Testis (tissue), 3 donors: Measurements from ENCODE around the gene THSD7A. TPM values are rescaled to one million over a fixed set of nuclear protein-coding genes. Genes with fewer than 3 reads are reported as not detected.

ENCODE experiments used
- DNase-seq: peaks from one replicate; pipeline ENCODE4 v3.0.0-alpha.2; 2019
- H3K27ac ChIP-seq, 2 donors: fragments of 200-600 bp; sonication (generic); one replicate each; pipeline ENCODE4 v1.5.1; 2019
- H3K27me3 ChIP-seq: fragments of 200-600 bp; sonication (generic); one replicate; pipeline ENCODE4 v1.5.1; 2019
- H3K36me3 ChIP-seq: fragments of 200-600 bp; sonication (generic); one replicate; pipeline ENCODE4 v1.5.1; 2017; ENCODE audit warnings: low read depth; ENCODE audit errors: missing control alignments
- H3K4me1 ChIP-seq: fragments of 200-600 bp; sonication (generic); one replicate; pipeline ENCODE4 v1.5.1; 2019
- H3K4me3 ChIP-seq, 2 donors: fragments of 200-600 bp; sonication (generic); one replicate each; pipeline ENCODE4 v1.5.1; 2017 to 2019
- H3K9me3 ChIP-seq: fragments of 200-600 bp; sonication (generic); one replicate; pipeline ENCODE4 v1.5.1; 2017
- POLR2A ChIP-seq: fragments of 450-650 bp; IDR thresholded peaks from one replicate; pipeline ENCODE4 v1.6.1; 2017; ENCODE audit warnings: antibody characterized with exemption, mild to moderate bottlenecking, moderate library complexity
- WGBS, 2 donors: methylation state at CpG; one replicate each; pipeline ENCODE4 v1.1.5; 2018; 5-methylcytosine and 5-hydroxymethylcytosine counted together
- intact Hi-C: fragments of 100-400 bp; cut with DNase I; formaldehyde crosslinking; loops from one replicate; pipeline ENCODE4 v1.15.1; 2023; ENCODE audit warnings: low total_unique reads
- polyA plus RNA-seq: library from polyadenylated mRNA; stranded (reverse); fragments of 350-450 nt; fragmentation: Illumina TruSeq; extraction: RNeasy Lipid Tissue Mini Kit (QIAGEN cat#74804); gene quantifications from one replicate; pipeline ENCODE4 v1.2.3, GENCODE V29; 2014; ENCODE audit warnings: low read depth, low replicate concordance; ENCODE audit not compliant: insufficient read depth
- total RNA-seq, 2 donors: library from RNA; depleted of rRNA; stranded (reverse); fragments of >200 nt; gene quantifications; one replicate each; pipeline ENCODE4 v1.2.3, GENCODE V29; 2016
- TF ChIP-seq, protein P1 (sequence below), 3 experiments: fragments of 450-650 bp in 2 of 3; fragments of 200-600 bp in 1 of 3; sonication (generic) in 1 of 3; IDR thresholded peaks; one replicate each; pipeline ENCODE4 v1.5.1; 2016 to 2019; ENCODE audit warnings: antibody characterized with exemption in 3 of 3, mild to moderate bottlenecking in 2 of 3, moderate library complexity in 1 of 3

THSD7A gene
- total and polyA plus RNA-seq, 3 donors from 2014 or later = 1.6 to 7.0 (median 6.8) TPM

DNA sequence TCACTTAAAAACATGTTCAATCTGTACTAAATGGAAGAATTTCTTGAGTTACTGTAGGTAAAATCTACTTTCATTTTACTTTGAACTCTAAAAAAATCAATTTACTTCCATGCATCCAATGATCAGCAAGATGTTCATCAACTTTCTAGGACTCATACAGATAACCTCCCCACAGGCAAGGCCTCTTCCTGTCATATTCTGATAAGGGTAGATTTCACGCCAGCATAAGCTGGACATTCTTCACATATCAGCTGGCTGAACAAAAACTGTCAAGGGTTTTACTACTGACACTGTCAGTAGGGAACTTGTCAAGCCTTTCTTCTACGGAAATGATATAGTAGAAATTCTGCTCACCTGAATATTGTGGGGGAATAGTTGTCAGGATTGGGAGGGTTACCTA, 244.9 kb downstream of the THSD7A start:
- Histone ChIP-seq H3K4me3 (no peak overlapping the region), H3K4me1 (no peaks in the 10 kb centered on the region), H3K36me3 (no peaks in the 10 kb centered on the region), H3K27ac (no peak overlapping the region), H3K9me3 (no peaks in the 10 kb centered on the region), H3K27me3 (no peaks in the 10 kb centered on the region)
- intact Hi-C loops = no loop called here
- DNase-seq = no peak
- TF ChIP-seq, protein P1, sequence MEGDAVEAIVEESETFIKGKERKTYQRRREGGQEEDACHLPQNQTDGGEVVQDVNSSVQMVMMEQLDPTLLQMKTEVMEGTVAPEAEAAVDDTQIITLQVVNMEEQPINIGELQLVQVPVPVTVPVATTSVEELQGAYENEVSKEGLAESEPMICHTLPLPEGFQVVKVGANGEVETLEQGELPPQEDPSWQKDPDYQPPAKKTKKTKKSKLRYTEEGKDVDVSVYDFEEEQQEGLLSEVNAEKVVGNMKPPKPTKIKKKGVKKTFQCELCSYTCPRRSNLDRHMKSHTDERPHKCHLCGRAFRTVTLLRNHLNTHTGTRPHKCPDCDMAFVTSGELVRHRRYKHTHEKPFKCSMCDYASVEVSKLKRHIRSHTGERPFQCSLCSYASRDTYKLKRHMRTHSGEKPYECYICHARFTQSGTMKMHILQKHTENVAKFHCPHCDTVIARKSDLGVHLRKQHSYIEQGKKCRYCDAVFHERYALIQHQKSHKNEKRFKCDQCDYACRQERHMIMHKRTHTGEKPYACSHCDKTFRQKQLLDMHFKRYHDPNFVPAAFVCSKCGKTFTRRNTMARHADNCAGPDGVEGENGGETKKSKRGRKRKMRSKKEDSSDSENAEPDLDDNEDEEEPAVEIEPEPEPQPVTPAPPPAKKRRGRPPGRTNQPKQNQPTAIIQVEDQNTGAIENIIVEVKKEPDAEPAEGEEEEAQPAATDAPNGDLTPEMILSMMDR (IDR thresholded peaks at IDR 0.05) = no peak
- TF ChIP-seq POLR2A = no peak
- WGBS, 2 donors = 70 to 91% methylated on average over 2 of the region's 2 CpGs

DNA sequence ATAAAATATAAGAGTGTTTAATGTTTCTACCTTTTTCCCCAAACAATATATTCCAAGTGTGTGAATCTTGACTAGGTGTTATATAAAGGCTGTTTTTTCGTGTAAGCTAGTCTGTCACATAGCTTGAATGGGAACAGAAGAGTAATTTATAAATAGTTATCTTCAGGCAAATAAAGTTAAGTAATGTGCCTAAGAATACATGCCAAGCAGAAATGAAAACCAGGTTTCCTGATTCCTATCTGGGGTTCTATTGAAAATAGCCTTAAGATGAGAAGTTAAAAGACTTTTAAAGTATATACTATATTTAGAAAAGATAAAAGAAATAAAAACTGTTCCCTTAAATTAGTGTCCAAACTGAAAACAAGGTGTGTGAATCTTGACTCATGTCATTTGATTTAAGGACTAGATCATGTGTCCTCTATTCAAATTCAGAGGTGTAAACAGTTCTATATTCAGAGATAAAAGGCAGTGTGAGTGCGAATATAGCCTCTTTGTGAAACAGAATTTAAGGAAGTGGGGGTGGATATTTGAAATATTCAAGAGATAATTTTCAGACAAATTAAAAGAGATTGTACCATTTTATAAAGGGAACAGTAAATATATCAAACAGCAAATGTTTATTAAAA, 247.5 kb downstream of the THSD7A start:
- WGBS, 2 donors = 41 to 77% methylated on average over 2 of the region's 2 CpGs

DNA sequence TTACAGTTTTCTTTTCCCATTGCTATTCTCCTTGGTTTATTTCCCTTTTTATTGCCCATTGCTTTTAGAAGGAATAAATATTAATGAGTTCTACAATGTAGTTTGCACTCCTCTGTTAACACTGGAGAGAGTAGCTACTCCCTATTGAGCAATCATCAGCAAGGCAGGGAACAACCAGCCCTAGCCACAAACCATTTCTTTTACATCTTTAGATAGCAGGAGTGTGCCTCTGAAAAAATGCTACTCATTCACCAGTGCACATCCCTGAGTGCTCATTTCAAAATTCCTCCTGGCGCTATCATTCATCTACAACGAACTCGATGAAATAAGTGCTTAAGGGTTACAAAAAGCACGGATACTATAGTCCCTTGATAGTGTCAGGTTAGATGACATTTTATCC, 252.9 kb downstream of the THSD7A start:
- TF ChIP-seq, protein P1 (IDR thresholded peaks at IDR 0.05) = no peak
- TF ChIP-seq POLR2A = no peak
- no peaks in the 10 kb centered on the region for H3K4me1 ChIP-seq
- H3K27ac ChIP-seq = no peak overlapping the region
- intact Hi-C loops = no loop called here
- H3K9me3 ChIP-seq = no peaks in the 10 kb centered on the region
- no peaks in the 10 kb centered on the region for H3K36me3 ChIP-seq
- no peak for DNase-seq
- H3K27me3 ChIP-seq = no peaks in the 10 kb centered on the region
- no peak overlapping the region for H3K4me3 ChIP-seq
- 90% methylated on average over 4 of the region's 4 CpGs for WGBS, 2 donors

More for the DNA sequence above, 247.5 kb downstream of the THSD7A start:
- Histone ChIP-seq H3K36me3 (no peaks in the 10 kb centered on the region), H3K9me3 (no peaks in the 10 kb centered on the region), H3K4me3 (no peak overlapping the region), H3K4me1 (no peaks in the 10 kb centered on the region), H3K27ac (no peak overlapping the region), H3K27me3 (no peaks in the 10 kb centered on the region)
- DNase-seq = no peak
- intact Hi-C loops = no loop called here
- TF ChIP-seq POLR2A = no peak
- TF ChIP-seq, protein P1 (IDR thresholded peaks at IDR 0.05) = no peak

DNA sequence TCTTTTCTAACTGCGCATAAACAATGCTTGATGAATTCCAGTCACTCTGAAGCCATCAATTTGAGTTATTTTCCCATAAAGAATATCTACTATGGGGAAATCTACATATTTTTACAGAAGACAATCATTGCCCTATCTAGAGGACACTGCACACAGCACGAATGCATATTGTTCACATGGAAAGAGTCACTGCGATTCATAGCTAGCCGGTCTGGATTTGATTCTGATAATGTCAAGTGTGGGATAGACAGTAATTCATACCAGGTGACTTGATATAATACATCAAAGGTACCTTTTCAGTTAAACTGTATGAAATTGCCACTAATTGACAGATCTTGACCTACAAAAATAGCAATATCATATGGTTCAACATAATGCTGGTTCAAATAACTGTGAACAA, 255.7 kb downstream of the THSD7A start:
- H3K36me3 ChIP-seq = no peaks in the 10 kb centered on the region
- H3K4me1 ChIP-seq = no peaks in the 10 kb centered on the region
- no peak for DNase-seq
- H3K4me3 ChIP-seq = no peak overlapping the region
- 94 to 98% methylated on average over 4 of the region's 4 CpGs for WGBS, 2 donors
- TF ChIP-seq, protein P1 (IDR thresholded peaks at IDR 0.05) = no peak
- TF ChIP-seq POLR2A = no peak
- no peaks in the 10 kb centered on the region for H3K27me3 ChIP-seq
- H3K27ac ChIP-seq = no peak overlapping the region
- intact Hi-C loops = no loop called here
- no peaks in the 10 kb centered on the region for H3K9me3 ChIP-seq

DNA sequence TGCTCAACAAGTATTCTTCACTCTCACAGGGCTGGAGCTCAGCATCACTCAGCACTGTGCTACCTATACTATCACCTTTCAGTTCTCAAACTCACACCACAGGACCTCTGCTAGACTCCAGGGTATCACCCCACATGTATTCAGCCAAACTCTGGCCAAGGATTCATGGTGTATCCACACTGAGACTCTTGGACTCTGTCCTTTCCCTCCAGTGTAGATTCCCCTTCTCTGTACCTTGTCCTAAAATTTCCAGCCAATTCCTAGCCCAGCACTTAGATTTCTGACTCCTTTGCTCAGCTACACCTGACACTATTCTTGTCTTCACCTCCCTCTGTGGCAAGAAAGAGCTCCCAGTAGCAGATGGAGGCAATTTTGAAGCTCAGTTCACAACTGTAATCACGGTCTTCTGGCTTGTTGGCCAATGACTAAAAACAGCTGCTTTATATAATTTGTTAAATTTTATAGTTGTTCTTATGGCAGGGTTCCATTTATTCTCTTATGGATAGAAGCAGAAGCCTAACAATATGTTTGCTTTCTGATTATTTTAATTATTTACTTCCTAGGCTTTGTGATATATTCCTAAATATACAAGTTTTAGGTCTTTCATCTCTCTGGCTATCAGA, 258.8 kb downstream of the THSD7A start:
- Histone ChIP-seq H3K4me3 (no peak overlapping the region), H3K27me3 (no peaks in the 10 kb centered on the region), H3K36me3 (no peaks in the 10 kb centered on the region), H3K27ac (no peak overlapping the region), H3K9me3 (no peaks in the 10 kb centered on the region), H3K4me1 (no peaks in the 10 kb centered on the region)
- DNase-seq = no peak
- intact Hi-C loops = no loop called here
- no peak for TF ChIP-seq POLR2A
- TF ChIP-seq, protein P1 (IDR thresholded peaks at IDR 0.05) = no peak
- WGBS, 2 donors = 83 to 88% methylated on average over 1 of the region's 1 CpG
